SK-N-SH (cell line): ENCODE measurements around the gene STIM1.

Experiments used
- EP300 ChIP-seq, 2 experiments: IDR thresholded peaks; 2 replicates each; pipeline versions ENCODE4 v1.4.0 to v1.6.1; 2012; ENCODE audit warnings: borderline replicate concordance in 1 of 2, low read depth in 1 of 2, low read length in 1 of 2
- JUND ChIP-seq: IDR thresholded peaks from 2 replicates; pipeline ENCODE4 v1.4.0; 2012
- MXI1 ChIP-seq: IDR thresholded peaks from 2 replicates; pipeline ENCODE4 v1.6.1; 2012; ENCODE audit warnings: mild to moderate bottlenecking, low read depth, low read length, improper control_type of control experiment
- NRF1 ChIP-seq: IDR thresholded peaks from 2 replicates; pipeline ENCODE4 v1.6.1; 2012; ENCODE audit warnings: low read depth, mild to moderate bottlenecking, low read length
- POLR2AphosphoS5 ChIP-seq: IDR thresholded peaks from 2 replicates; pipeline ENCODE4 v1.6.1; 2012; ENCODE audit warnings: low read depth, low read length
- REST ChIP-seq: IDR thresholded peaks from 2 replicates; pipeline ENCODE4 v1.6.1; 2012; ENCODE audit warnings: mild to moderate bottlenecking, low read depth, low read length, moderate library complexity
- RXRA ChIP-seq: IDR thresholded peaks from 2 replicates; pipeline ENCODE4 v1.4.0; 2012; ENCODE audit warnings: low read depth, mild to moderate bottlenecking, borderline replicate concordance
- TF ChIP-seq, protein P1 (sequence below): fragments of 200-600 bp; sonication (generic); IDR thresholded peaks from 2 replicates; pipeline ENCODE4 v1.6.1; 2017; ENCODE audit warnings: antibody characterized with exemption, mild to moderate bottlenecking, moderate library complexity

- TF ChIP-seq EP300 (IDR thresholded peaks at IDR 0.05; ENCODE audit: borderline replicate concordance in 1 of 2, low read depth in 1 of 2, low read length in 1 of 2) (no peak), RXRA (no peak), POLR2AphosphoS5 (no peak), JUND (no peak), REST (no peak), NRF1 (no peak), MXI1 (no peak)
- TF ChIP-seq, protein P1, sequence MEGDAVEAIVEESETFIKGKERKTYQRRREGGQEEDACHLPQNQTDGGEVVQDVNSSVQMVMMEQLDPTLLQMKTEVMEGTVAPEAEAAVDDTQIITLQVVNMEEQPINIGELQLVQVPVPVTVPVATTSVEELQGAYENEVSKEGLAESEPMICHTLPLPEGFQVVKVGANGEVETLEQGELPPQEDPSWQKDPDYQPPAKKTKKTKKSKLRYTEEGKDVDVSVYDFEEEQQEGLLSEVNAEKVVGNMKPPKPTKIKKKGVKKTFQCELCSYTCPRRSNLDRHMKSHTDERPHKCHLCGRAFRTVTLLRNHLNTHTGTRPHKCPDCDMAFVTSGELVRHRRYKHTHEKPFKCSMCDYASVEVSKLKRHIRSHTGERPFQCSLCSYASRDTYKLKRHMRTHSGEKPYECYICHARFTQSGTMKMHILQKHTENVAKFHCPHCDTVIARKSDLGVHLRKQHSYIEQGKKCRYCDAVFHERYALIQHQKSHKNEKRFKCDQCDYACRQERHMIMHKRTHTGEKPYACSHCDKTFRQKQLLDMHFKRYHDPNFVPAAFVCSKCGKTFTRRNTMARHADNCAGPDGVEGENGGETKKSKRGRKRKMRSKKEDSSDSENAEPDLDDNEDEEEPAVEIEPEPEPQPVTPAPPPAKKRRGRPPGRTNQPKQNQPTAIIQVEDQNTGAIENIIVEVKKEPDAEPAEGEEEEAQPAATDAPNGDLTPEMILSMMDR = no peak
Measured at GRCh38 chr11:3822312-3822711, 33.2 kb upstream of the STIM1 start.
